CD4-positive, alpha-beta T cell treated with Interleukin-2 at 100 ng/mL for 4 hours (primary cell): Measurements from ENCODE around the gene THBS3.
"Not testable (repeated sequence)": the region's sequence is repeated elsewhere in the genome, so short reads cannot be mapped to it uniquely, and the experiment has no call there.

Experiments used
- DNase-seq: peaks from one replicate; pipeline ENCODE4 v3.0.0-alpha.2; 2020; ENCODE audit warnings: low spot score

Gene THBS3

DNA sequence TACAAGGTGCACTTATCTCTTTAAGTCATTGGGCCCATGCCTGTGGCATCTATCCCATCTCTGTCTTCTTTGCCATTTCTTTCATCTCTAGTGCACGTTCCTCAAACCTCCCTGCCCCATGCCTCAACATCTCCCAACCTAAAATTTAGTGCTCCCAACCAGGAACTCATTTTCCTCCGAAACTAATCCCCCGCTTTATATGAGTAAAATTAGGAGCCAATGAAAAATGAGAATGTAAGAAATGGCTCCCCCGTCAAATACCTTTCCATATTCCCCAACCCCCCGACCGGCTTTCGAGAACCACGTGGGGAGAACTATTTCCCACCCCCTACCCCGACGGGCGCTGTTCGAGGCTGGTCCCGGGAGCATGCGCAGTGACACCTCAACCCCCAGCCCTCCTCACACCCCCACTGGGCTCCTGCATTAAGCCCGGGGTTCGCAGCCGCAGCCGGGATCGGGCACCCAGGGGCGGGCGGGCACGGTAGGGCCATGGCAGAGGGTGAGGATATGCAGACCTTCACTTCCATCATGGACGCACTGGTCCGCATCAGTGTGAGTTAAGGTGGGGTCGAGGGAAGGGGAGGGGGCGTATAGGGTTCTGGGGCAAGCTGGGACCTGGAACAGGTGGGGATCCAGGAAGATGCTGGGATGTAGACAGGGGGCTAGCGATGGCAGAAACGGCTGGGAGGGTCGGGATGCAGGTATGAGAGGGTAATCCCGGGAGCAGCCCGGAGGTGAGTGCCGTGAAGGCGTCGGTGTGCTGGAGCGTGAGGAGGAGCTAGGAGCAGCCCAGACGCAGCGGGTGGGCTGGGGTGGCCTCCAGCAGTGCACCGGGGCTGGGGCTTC, 34.0 kb downstream of the THBS3 start, which contains the start of gene TRIM46:
Gene TRIM46, plus strand, starts transcription at position 372 of the 846 bp plus-strand sequence. Its CDS starts 118 bp downstream, at position 490.
- DNase-seq = peak; percentile 82

DNA sequence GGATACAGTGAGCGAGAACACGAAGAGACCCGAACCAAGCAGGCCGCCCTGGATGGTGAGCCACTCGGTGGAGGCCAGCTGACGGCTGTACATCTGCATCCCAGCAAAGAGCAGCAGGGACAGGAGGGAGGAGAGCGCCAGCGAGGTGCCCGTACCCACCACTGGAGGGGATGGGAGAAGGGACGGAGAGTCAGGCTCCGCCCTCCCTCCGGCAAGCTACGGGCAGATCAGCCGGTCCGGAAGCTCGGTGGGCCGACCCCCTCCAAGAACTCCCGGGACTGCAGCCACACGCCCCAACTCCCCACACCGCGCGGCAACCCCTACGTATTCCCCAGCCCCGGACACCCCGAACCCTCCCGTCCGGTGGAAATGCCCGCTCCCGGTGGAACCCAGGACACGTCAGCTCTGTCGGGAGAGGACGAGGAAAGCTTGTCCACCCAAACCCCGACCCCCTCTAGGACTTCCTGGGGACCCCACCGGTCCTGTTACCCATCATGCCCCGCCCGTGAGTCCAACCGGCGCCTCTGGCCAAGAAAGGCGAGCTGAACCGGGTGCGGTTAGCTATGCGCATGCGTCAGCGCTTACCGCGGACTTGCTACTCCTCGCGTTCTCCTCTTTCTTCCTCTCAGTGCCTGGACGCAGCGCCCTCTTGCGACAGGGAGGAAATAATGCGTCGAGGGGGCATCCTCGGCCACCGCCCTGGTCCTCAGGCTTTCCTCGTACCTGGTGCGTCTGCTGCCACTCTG, 34.8 kb downstream of the THBS3 start, which contains the start of gene KRTCAP2:
Gene KRTCAP2, minus strand, starts transcription at position 573 of the 746 bp plus-strand sequence. Its CDS starts 80 bp downstream, at position 493.
- DNase-seq = peak; percentile 96

DNA sequence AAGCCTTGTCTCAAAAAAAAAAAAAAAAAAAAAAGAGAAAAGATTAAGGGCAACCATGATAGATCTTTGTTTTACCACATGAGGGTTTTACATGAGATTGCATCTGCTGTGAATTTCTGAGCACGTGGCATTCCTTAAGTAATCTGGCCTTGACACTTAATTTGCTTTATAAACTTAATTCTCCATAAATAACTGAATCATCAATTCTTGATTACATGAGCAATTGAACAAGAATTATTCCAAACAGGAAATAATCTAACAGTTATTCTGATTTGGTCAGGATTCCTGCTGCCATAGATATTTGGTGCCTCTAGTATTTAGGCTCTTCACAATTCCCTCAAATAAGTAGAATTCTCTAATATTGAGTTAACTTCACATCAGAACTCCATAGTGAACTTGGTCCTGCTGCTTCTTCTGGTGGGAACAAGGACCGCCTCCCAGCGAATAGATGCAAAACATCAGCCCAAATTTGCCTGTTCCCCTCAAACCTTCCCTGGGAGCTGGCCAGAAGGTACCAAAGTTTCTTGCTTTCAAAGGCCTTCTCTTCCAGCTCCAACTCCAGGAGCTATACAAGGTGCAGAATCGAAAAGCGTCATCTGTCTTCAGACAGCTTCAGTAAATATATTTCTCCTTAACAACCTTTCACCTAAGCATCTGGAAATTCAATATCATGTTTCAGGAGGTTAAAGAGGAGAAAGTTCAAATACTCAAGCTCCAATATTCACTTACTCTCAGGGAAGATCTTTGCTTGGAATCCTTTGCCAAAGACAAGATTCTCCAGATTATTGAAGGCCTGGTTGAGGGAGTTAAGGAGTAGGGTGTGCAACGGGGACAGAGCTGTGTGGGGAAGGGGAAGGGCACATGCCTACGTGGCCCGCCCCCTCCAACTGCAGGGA, 35.6 kb downstream of the THBS3 start:
- DNase-seq = no peak

DNA sequence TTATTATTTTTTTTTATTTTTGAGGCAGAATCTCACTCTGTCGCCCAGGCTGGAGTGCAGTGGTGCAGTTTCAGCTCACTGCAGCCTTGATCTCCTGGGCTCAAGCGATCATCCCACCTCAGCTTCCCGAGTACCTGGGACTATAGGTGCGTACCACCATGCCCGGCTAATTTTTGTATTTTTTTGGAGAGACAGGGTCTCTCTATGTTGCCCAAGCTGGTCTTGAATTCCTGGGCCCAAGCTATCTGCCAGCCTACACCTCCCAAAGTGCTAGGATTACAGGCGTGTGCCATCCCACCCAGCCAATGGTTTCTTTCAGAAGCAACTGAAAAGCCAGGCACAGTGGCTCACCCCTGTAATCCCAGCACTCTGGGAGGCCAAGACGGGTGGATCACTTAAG, 36.9 kb downstream of the THBS3 start:
- no peak for DNase-seq

DNA sequence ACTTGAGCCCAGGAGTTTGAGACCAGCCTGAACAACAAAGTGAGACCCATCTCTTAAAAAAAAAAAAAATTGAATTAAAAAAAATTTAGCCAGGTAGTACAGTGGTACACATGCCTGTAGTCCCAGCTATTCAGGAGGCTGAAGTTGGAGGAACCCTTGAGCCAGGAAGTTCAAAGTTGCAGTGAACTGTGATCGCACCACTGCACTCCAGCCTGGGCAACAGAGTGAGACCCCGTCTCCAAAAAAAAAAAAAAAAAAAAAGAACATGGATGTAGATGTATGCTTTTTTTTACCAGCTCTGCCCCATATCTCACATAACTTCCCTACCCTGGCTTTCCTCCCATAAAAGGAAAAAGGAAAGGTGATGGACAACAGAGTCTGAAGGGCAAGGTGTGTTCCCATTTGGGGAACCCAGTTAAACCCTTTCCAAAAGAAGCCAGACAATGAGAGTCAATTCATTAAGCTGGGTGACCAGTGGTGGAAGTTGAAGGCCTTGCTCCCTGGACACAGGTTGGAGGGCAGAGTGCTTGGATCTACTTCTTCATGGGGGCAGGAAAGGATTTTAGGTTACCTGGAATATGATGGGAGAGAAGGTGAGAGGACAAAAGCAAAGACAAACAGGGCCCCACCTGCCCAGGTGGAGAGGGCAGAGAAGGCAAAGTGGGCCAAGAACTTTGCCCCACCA, 37.5 kb downstream of the THBS3 start:
- no peak for DNase-seq

DNA sequence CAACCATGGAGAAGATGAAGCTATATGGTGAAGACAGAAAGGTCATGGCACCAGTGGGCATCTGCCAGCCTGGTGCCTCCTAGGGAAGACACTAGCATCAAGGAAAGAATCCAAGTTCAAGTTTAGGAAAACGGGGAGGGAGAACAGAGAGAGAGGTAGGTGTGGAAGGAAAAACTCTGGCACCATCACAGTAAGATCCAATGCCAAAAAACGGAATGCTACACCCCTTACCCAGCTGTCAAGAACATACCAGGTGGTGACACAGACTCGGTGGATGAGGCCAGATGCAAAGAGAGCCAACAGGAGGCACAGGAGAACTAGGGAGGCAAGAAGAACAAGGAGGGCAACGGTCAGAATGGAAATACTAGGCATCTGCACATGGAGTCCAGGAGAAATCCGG, 38.2 kb downstream of the THBS3 start:
- DNase-seq = no peak

DNA sequence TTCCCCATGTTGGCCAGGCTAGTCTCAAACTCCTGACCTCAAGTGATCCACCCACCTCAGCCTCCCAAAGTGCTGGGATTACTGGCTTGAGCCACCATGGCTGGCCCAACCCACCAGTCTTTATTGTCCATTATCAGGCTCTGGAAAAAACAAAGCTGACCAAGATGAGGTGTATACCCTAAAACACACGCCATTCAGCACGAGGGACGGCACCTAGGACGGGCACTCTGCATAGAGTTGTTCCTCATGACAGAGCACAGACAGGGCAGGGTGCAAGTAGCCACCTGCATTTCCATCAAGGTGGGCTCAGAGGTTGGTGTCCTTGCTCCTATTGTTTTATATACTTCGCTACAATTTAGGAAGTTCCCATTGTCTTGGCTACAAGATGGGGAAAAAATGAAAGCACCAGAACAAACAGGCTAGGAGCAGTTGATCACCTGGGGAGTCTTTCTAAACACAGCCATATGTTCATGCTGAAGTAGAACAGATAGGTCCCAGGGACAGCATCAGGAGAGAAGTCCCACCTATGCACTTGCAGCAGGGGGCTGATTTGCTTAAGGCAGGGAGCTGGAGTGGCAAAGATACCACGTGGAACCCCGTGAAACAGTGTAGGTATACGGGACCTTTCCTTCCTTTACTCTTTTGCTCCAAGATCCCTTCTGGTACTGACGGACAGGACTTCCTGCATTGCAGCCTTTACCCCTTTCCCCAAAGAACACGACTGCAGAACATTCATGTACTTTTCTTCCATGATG, 39.1 kb downstream of the THBS3 start:
- DNase-seq = no peak

DNA sequence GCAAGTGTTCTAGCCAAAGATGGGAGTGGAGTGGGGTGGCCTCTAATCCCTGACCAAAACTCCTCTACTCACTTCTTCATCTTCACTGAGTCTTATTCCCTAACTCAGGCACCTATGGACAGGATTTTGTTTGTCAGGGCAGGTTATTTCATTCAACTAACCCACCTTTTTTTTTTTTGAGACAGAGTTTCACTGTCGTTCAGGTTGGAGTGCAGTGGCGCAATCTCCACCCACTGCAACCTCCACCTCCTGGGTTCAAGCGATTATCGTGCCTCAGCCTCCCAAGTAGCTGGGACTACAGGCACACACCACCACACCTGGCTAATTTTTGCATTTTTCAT, 39.6 kb downstream of the THBS3 start:
- DNase-seq = not testable (repeated sequence)

DNA sequence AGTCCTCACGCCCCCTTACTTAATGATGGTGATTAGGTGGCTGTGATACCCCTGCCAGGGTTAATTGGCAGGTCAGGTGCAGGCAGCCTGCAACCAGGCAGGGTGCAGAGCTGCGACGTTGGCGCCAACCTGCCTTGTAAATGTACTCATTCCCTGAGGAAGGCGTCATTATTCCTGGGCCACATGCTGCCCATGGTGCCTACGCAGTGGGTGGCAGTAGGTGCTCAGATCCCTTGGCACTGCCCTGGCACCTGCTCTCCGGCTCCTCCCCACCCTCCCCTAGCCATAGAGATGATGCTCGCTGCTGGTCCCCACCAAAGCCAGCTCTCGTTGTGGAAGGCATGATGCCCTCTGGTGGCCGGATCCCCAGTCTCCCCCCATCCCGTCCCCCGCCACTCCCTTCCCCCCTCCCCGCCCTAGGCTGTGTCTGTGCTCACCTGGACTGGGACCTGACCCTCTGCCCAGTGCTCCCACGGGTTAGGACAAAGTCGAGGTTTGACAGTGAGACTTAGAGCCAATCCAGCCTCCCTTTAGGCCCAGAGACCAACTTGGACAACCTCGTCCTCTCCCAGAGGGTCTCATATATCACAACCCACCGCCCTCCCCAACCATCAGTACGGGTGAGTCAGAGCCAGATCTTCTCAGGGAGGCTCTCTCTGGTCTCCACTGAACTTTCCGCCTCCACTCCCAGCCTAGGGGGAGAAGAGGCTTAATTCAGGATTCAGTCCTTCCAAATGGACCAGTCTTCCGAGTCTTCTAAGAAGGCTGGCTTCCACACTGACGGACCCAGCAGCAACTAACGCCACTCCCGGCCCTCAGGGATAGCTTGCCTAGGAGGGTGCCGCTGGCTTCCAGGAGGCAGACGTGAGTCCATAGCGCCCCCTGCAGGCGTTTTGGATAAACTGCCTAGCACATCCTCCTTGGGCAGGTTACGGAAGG, 40.3 kb downstream of the THBS3 start:
- DNase-seq = peak; percentile 87

DNA sequence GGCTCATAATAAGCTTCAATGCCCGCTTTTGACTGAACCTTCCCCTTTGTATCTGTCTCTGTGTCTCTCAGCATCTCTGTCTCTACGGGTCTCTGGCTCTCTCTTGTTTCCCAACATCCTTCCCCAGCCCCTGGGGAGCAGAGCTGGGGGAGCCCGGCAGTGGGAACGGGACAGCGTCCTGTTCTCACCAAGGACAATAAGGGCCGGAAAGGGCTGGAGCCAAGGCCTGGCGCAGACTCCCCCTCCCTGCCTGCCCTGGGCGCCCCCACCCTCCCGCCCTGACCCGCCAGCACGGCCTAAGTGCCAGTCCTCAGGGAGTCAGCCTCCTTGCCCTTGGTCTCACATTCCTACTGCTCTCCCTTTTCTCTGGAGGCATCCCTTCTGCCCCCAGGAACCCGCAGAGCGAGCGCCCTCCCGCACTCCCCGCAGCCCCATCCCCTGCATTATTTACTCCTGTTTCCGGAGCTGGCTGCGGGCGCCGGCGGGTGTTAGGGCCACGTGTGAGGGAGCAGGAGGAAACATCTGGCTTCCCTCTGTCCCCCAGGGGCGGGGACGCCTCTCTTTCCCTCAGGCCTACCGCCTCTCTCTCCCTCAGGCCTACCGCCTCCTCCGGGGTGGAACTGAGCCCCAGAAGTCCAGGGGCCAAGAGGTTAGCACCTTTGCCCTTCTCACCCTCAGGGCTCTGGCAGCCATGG, 41.1 kb downstream of the THBS3 start:
- DNase-seq = no peak

DNA sequence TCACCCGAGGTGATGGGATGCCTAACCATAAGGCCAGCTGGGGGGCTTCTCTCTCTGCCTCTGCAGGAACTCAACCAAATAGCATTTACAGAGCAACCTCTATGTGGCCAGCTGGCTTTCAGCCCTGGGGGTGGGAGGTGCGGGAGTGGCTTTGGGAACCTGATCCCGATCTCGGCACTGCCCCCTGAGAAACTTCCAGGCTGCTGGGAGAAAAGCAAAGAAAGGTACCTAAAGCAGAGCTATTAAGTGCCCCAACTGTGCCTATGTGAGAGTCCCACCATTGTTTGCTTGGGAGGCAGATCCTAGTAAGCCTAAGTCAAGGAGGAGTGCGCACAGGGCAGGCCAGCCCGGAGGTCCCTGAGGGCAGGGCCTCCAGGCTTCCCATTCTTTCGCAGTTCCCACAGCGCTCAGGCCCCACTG, 41.6 kb downstream of the THBS3 start:
- DNase-seq = no peak

DNA sequence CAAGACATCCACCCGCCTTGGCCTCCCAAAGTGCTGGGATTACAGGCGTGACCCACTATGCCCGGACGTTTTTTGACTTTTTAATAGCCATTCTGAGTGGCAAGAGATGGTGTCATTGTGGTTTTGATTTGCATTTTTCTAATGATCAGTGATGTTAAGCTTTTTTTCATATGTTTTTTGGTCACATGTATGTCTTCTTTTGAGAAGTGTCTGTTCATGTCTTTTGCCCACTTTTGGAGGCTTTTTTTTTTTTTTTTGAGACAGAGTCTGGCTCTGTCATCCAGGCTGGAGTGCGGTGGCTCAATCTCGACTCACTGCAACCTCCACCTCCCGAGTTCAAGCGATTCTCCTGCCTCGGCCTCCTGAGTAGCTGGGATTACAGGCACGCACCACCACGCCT, 43.1 kb downstream of the THBS3 start:
- not testable (repeated sequence) for DNase-seq

DNA sequence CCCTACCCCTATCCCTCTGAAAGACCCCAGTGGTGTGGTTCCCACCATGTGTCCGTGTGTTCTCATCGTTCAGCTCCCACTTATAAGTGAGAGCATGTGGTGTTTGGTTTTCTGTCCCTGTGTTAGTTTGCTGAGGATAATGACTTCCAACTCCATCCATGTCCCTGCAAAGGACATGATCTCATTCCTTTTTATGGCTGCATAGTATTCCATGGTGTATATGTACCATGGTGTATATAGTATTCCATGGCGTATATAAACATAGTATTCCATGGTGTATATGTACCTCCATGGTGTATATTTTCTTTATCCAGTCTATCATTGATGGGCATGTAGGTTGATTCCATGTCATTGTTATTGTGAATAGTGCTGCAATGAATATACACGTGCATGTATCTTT, 43.9 kb downstream of the THBS3 start:
- not testable (repeated sequence) for DNase-seq

DNA sequence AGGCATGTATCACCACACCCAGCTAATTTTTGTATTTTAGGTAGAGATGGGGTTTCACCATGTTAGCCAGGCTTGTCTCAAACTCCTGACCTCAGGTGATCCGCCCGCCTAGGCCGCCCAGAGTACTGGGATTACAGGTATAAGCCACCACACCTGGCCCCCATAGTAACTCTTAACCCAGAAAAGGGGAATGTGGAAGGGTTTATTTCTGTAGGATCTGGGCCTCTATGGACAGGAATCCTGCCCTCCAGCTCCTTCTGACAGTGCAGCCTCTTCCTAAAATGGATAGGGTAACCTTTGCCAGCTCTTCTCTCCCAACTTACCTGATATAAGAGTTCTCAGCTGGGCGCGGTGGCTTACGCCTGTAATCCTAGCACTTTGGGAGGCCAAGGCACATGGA, 45.1 kb downstream of the THBS3 start:
- not testable (repeated sequence) for DNase-seq

DNA sequence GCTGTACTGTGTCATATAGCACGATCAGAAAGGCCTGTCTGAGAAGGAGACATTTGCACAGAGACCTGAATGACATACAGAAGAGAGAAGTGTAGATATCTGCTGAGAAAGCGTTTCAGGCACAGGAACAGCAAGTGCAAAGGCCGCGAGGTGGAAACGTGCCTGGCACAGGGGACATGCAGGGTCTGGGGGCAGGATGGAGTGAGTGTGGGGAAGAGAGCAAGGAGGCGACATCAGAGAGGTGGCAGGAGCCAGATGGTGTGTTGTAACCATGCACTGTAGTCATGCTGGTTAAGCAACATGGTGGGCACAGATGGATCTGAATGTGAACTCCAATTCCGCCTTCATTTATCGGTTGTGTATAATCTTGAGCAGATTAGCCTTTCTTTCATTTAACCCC, 47.6 kb downstream of the THBS3 start:
- DNase-seq = no peak

DNA sequence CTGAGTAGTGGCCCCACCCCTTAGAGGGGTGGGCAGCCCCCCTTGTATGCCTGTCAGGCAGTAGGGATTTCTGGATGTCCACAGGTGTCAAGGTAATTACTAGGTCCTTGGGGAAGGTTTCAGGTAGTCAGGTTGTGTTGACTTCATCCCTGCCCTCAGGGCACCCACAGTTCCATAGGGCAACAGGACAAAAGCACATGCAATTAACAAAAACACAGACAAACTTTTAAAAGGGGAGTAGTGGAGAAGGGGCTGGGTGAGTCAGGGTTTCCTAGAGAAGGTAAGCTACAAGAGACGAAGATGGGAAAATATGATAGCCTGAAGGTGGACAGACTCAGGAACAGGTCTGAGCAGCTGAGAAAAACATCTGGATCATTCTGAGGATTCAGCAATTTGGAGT, 48.7 kb downstream of the THBS3 start:
- DNase-seq = no peak

DNA sequence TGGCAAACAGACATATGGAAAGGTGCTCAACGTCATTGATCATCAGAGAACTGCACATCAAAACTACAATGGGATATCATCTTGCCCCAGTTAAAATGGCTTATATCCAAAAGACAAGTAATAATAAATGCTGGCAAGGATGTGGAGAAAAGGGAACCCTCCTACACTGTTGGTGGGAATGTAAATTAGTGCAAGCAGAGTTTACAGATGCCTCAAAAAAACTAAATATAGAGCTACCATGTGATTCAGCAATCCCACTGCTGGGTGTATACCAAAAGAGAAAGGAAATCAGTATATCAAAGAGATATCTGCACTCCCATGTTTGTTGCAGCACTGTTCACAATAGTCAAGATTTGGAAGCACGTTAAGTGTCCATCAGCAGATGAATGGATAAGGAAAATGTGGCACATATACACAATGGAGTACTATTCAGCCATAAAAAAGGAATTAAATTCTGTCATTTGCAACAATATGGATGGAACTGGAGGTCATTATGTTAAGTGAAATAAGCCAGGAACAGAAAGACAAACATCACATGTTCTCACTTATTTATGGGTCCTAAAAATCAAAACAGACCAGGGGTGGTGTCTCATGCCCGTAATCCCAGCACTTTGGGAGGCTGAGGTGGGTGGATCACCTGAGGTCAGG, 51.6 kb downstream of the THBS3 start:
- DNase-seq = not testable (repeated sequence)
